H9 (cell line): Measurements from ENCODE around the gene RAP1GAP2. TPM values are rescaled to one million over a fixed set of nuclear protein-coding genes. Genes with fewer than 3 reads are reported as not detected.

Source experiments
- DNase-seq: peaks from one replicate; pipeline ENCODE4 v3.0.0-alpha.2; 2017
- H2AFZ ChIP-seq: one replicate; pipeline ENCODE4 v1.6.1; 2013; ENCODE audit warnings: mild to moderate bottlenecking, low read length, control low read depth, moderate library complexity
- H2AK5ac ChIP-seq: 2 replicates; pipeline ENCODE4 v1.6.1; 2013; ENCODE audit warnings: low read length, control low read depth, mixed read lengths; ENCODE audit not compliant: insufficient read length
- H2BK120ac ChIP-seq: one replicate; pipeline ENCODE4 v1.6.1; 2013; ENCODE audit warnings: low read depth, mild to moderate bottlenecking, low read length, control low read depth, inconsistent platforms; ENCODE audit not compliant: poor library complexity, severe bottlenecking
- H2BK12ac ChIP-seq: 2 replicates; pipeline ENCODE4 v1.6.1; 2013; ENCODE audit warnings: low read length, control low read depth, mixed read lengths, low read depth; ENCODE audit not compliant: insufficient read length
- H2BK15ac ChIP-seq: 2 replicates; pipeline ENCODE4 v1.6.1; 2013; ENCODE audit warnings: low read depth, low read length, control low read depth
- H2BK20ac ChIP-seq: one replicate; pipeline ENCODE4 v1.6.1; 2013; ENCODE audit warnings: low read depth, mild to moderate bottlenecking, low read length, control low read depth, inconsistent platforms; ENCODE audit not compliant: poor library complexity, severe bottlenecking
- H2BK5ac ChIP-seq: 2 replicates; pipeline ENCODE4 v1.6.1; 2013; ENCODE audit warnings: low read length, control low read depth, mixed read lengths; ENCODE audit not compliant: insufficient read length
- H3K14ac ChIP-seq: 2 replicates; pipeline ENCODE4 v1.6.1; 2013; ENCODE audit warnings: low read length, control low read depth; ENCODE audit not compliant: insufficient read depth
- H3K18ac ChIP-seq: 2 replicates; pipeline ENCODE4 v1.6.1; 2013; ENCODE audit warnings: low read depth, mild to moderate bottlenecking, mixed read lengths, low read length, control low read depth; ENCODE audit not compliant: insufficient read length
- H3K23ac ChIP-seq: 2 replicates; pipeline ENCODE4 v1.6.1; 2013; ENCODE audit warnings: low read length, control low read depth, mixed read lengths, low read depth; ENCODE audit not compliant: insufficient read length
- H3K23me2 ChIP-seq: 2 replicates; pipeline ENCODE4 v1.6.1; 2013; ENCODE audit warnings: low read depth, mild to moderate bottlenecking, mixed read lengths, low read length, control low read depth; ENCODE audit not compliant: insufficient read length, poor library complexity, severe bottlenecking
- H3K27ac ChIP-seq: 2 replicates; pipeline ENCODE4 v1.5.1; 2013; ENCODE audit warnings: low read length, control low read depth, mixed read lengths, low read depth; ENCODE audit not compliant: insufficient read length
- H3K27me3 ChIP-seq: 2 replicates; pipeline ENCODE4 v1.6.1; 2013; ENCODE audit warnings: low read length, control low read depth, inconsistent platforms; ENCODE audit not compliant: insufficient read depth
- H3K4ac ChIP-seq: 2 replicates; pipeline ENCODE4 v1.6.1; 2013; ENCODE audit warnings: low read depth, mild to moderate bottlenecking, control low read depth, inconsistent platforms, low read length, moderate library complexity
- H3K4me1 ChIP-seq: 2 replicates; pipeline ENCODE4 v1.6.1; 2013; ENCODE audit warnings: low read length, control low read depth, inconsistent platforms; ENCODE audit not compliant: insufficient read depth
- H3K4me2 ChIP-seq: 2 replicates; pipeline ENCODE4 v1.6.1; 2013; ENCODE audit warnings: low read length, control low read depth, mixed read lengths; ENCODE audit not compliant: insufficient read length, insufficient read depth
- H3K56ac ChIP-seq: 2 replicates; pipeline ENCODE4 v1.6.1; 2013; ENCODE audit warnings: low read depth, mild to moderate bottlenecking, mixed read lengths, low read length, control low read depth; ENCODE audit not compliant: insufficient read length
- H3K79me1 ChIP-seq: 2 replicates; pipeline ENCODE4 v1.6.1; 2013; ENCODE audit warnings: low read depth, mild to moderate bottlenecking, moderate library complexity, low read length, control low read depth, inconsistent platforms; ENCODE audit not compliant: insufficient read depth, poor library complexity, severe bottlenecking
- H3K79me2 ChIP-seq: 2 replicates; pipeline ENCODE4 v1.6.1; 2013; ENCODE audit warnings: low read length, control low read depth, inconsistent platforms; ENCODE audit not compliant: insufficient read depth
- H3K9ac ChIP-seq: 2 replicates; pipeline ENCODE4 v1.6.1; 2013; ENCODE audit warnings: low read length, control low read depth, mixed read lengths; ENCODE audit not compliant: insufficient read length; ENCODE audit errors: extremely low read depth
- H3K9me3 ChIP-seq: one replicate; pipeline ENCODE4 v1.6.1; 2013; ENCODE audit warnings: low read depth, low read length, inconsistent platforms; ENCODE audit not compliant: control insufficient read depth
- H3T11ph ChIP-seq: one replicate; pipeline ENCODE4 v1.6.1; 2013; ENCODE audit warnings: mild to moderate bottlenecking, low read length, control low read depth, inconsistent platforms
- H4K20me1 ChIP-seq: one replicate; pipeline ENCODE4 v1.6.1; 2013; ENCODE audit not compliant: control insufficient read depth, insufficient read length, insufficient read depth
- H4K5ac ChIP-seq: 2 replicates; pipeline ENCODE4 v1.6.1; 2013; ENCODE audit warnings: low read depth, mild to moderate bottlenecking, mixed read lengths, low read length, control low read depth; ENCODE audit not compliant: insufficient read length
- H4K8ac ChIP-seq: replicated peaks from 2 replicates; pipeline ENCODE4 v1.6.1; 2013; ENCODE audit warnings: low read length, control low read depth, mixed read lengths, low read depth; ENCODE audit not compliant: insufficient read length
- H4K91ac ChIP-seq: 2 replicates; pipeline ENCODE4 v1.6.1; 2013; ENCODE audit warnings: low read depth, mild to moderate bottlenecking, moderate library complexity, mixed read lengths, low read length, control low read depth; ENCODE audit not compliant: insufficient read length
- H3K27ac Mint-ChIP-seq, 3 experiments: 2 replicates in 2 of 3; 3 replicates in 1 of 3; pipeline ENCODE4 v1.8.0; 2020 to 2021; ENCODE audit warnings: mixed read lengths in 3 of 3, mild to moderate bottlenecking in 1 of 3, moderate library complexity in 1 of 3
- H3K27me3 Mint-ChIP-seq: 2 replicates; pipeline ENCODE4 v1.8.0; 2021; ENCODE audit warnings: low read depth, mild to moderate bottlenecking, moderate library complexity, mixed read lengths
- H3K36me3 Mint-ChIP-seq, 3 experiments: 2 replicates in 2 of 3; 3 replicates in 1 of 3; pipeline ENCODE4 v1.8.0; 2020 to 2021; ENCODE audit warnings: low read depth in 3 of 3, mixed read lengths in 3 of 3; ENCODE audit not compliant: insufficient read depth in 1 of 3
- H3K4me1 Mint-ChIP-seq, 2 experiments: 2 replicates each; pipeline ENCODE4 v1.8.0; 2020; ENCODE audit warnings: mixed read lengths in 2 of 2
- H3K4me3 Mint-ChIP-seq, 2 experiments: 2 replicates in 1 of 2; 3 replicates in 1 of 2; pipeline ENCODE4 v1.8.0; 2020 to 2021; ENCODE audit warnings: mild to moderate bottlenecking in 2 of 2, mixed read lengths in 2 of 2, moderate library complexity in 1 of 2
- H3K9me3 Mint-ChIP-seq, 2 experiments: 2 replicates in 1 of 2; 3 replicates in 1 of 2; pipeline ENCODE4 v1.8.0; 2020; ENCODE audit warnings: mild to moderate bottlenecking in 2 of 2, mixed read lengths in 2 of 2, moderate library complexity in 1 of 2
- WGBS: extraction: QIAGEN DNeasy Blood & Tissue Kit; methylation state at CpG from one replicate; pipeline ENCODE4 v1.1.7; 2013; ENCODE audit warnings: missing lambda C conversion rate, low lambda C conversion rate, mixed read lengths; ENCODE audit not compliant: insufficient read length; ENCODE audit errors: extremely low coverage; 5-methylcytosine and 5-hydroxymethylcytosine counted together
- total RNA-seq: library from RNA; stranded (reverse); gene quantifications from 2 replicates; pipeline ENCODE4 v1.2.1, GENCODE V29; 2021
- TF ChIP-seq, protein P1 (sequence below): fragments of 200-600 bp; sonication (generic); conservative IDR thresholded peaks from 3 replicates; pipeline ENCODE4 v1.8.0; 2021; ENCODE audit warnings: antibody characterized with exemption, mild to moderate bottlenecking

The RAP1GAP2 gene
- total RNA-seq, 1 experiment from 2014 or later = 33.8 TPM

DNA sequence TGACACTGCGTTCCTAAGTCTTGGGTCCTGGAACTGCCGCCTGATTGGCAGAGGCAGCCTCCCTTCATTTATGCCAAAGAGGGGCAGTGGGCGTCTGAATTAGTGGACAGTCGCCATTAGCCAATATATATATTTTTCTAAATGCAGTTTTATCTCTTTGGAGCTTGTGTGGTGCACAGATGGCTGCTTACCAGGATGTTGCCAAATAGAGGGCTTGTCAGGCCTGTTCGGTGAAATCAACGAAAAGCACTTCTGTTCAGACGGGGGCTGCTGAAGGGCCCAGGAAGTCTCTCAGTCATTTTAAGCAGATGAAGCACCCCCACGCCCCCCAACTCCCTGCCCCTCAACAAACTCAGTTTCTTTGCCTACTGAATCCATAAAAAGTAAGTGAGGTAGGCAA is 66.0 kb downstream of the RAP1GAP2 start:
- no peaks in the 10 kb centered on the region for H4K20me1 ChIP-seq
- H3K14ac ChIP-seq = no peak overlapping the region
- peaks cover 3 to 12% (median 12%) of the 10 kb centered on the region in 3 experiments; a peak in 5 of 7 replicates for H3K36me3 Mint-ChIP-seq
- H3K56ac ChIP-seq = no peak overlapping the region
- H3K4me2 ChIP-seq = no peak overlapping the region
- no peaks in the 10 kb centered on the region; a peak in 1 of 5 replicates for H3K9me3 Mint-ChIP-seq
- TF ChIP-seq, protein P1, sequence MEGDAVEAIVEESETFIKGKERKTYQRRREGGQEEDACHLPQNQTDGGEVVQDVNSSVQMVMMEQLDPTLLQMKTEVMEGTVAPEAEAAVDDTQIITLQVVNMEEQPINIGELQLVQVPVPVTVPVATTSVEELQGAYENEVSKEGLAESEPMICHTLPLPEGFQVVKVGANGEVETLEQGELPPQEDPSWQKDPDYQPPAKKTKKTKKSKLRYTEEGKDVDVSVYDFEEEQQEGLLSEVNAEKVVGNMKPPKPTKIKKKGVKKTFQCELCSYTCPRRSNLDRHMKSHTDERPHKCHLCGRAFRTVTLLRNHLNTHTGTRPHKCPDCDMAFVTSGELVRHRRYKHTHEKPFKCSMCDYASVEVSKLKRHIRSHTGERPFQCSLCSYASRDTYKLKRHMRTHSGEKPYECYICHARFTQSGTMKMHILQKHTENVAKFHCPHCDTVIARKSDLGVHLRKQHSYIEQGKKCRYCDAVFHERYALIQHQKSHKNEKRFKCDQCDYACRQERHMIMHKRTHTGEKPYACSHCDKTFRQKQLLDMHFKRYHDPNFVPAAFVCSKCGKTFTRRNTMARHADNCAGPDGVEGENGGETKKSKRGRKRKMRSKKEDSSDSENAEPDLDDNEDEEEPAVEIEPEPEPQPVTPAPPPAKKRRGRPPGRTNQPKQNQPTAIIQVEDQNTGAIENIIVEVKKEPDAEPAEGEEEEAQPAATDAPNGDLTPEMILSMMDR = no peak
- H4K91ac ChIP-seq = no peak overlapping the region
- no peak overlapping the region for H2BK20ac ChIP-seq
- peaks cover 24% of the 10 kb centered on the region; the same call in 1 of the 2 replicates for H3K79me2 ChIP-seq
- H2AFZ ChIP-seq = no peak overlapping the region
- no peak overlapping the region for H2BK120ac ChIP-seq
- no peak overlapping the region for H3K18ac ChIP-seq
- peaks cover 16% of the 10 kb centered on the region for H3K79me1 ChIP-seq
- no peaks in the 10 kb centered on the region for H3K27me3 Mint-ChIP-seq
- H3K27ac Mint-ChIP-seq = peak overlapping the region; percentile 41 to 74 (median 65); a peak in 3 of 7 replicates
- H2BK5ac ChIP-seq = no peak overlapping the region
- H3K9ac ChIP-seq = no peak overlapping the region
- H3T11ph ChIP-seq = no peak overlapping the region
- no peaks in the 10 kb centered on the region for H3K4me1 ChIP-seq
- no CpG with 5 or more reads among the region's 8 CpGs for WGBS
- H4K8ac ChIP-seq = no peak overlapping the region
- no peak for DNase-seq
- H3K23me2 ChIP-seq = no peaks in the 10 kb centered on the region
- H2AK5ac ChIP-seq = no peak overlapping the region
- H2BK12ac ChIP-seq = no peak overlapping the region
- no peaks in the 10 kb centered on the region for H3K9me3 ChIP-seq
- no peak overlapping the region for H3K4me3 Mint-ChIP-seq
- H4K5ac ChIP-seq = no peak overlapping the region
- H3K4ac ChIP-seq = no peak overlapping the region
- H3K27me3 ChIP-seq = no peaks in the 10 kb centered on the region
- no peak overlapping the region for H3K23ac ChIP-seq
- no peak overlapping the region; the same call in 1 of the 2 replicates for H2BK15ac ChIP-seq
- H3K4me1 Mint-ChIP-seq = peaks cover 38 to 45% of the 10 kb centered on the region in 2 experiments
- no peak overlapping the region for H3K27ac ChIP-seq
